HG02763 (cell line): ENCODE results near the gene C5orf47.

Source experiments
- ATAC-seq: cut with Tn5 transposase; IDR thresholded peaks from one replicate; pipeline ENCODE4 v1.9.1; 2021; ENCODE audit warnings: mild to moderate bottlenecking, moderate library complexity; ENCODE audit not compliant: unreplicated experiment

The C5orf47 gene

DNA sequence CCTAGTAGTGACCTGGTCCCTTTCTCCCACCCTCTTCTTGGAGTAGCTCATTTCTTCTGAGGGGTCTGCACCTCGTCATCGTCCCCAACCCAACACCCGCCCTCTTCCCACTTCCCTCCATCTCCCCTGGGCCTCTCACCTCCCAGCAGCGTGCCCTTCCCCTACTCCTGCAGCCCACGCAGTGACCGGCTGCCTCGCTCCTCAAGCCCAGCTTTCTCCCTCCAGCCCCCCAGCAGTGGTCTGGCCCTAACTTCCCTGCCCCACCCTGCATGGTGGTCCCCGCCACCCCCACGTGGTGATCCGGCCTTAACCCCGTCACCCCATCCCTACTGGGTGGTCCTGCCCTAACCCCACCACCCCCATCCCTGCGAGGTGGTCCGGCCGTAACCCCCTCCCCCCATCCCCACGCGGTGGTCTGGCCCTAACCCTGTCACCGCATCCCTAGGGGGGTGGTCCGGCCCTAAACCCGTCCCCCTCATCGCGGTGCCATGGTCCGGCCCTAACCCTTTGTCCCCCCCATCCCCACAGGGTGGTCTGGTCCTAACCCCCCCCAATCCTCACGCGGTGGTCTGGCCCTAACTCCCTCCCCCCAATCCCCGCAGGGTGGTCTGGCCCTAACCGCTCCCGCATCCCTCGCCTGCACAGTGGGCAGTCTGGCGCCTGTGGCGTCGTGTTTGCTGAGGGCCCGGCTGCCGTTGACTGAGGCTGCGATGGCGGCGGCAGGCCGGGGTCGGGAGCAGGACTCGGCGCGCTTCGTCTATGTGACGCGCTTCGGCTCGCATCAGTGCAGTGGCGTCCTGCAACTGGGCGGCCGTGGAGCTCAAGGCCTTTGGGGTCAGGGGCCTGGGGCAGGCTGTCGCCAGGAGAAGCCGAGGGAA is at the start of gene C5orf47:
Gene C5orf47, plus strand, starts transcription at position 617 of the 878 bp plus-strand sequence. Its CDS starts 94 bp downstream, at position 711.
- no peak for ATAC-seq

GRCh38 chr5:173940269-173940668 is 48.7 kb upstream of the C5orf47 start:
- ATAC-seq: no peak

- ATAC-seq: no peak
These were observed 47.9 kb upstream of the C5orf47 start for GRCh38 chr5:173941102-173941501.

- ATAC-seq: no peak
These were observed 47.1 kb upstream of the C5orf47 start for GRCh38 chr5:173941758-173942401.

- no peak for ATAC-seq
These were observed 44.5 kb upstream of the C5orf47 start for GRCh38 chr5:173944511-173944910.

DNA sequence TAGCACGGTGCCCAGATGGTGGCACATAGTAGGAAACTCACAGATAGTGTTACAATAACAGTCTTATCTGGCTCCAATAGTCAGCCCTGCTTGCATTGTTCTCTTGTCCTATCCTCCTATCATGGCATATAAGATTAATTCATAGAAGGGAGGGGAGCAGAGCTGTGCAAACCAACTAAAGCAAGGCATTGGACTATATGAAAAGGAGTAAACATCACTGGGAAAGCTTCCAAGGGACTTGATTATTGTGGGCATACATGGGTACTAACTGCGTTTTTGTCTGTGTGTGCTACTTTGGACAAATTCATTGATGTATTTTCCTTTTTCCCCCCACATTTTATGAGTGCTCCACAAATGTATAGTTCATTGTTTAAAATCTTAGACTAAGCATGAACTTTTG is 43.8 kb upstream of the C5orf47 start:
- no peak for ATAC-seq

- ATAC-seq: no peak
These were observed 42.6 kb upstream of the C5orf47 start for GRCh38 chr5:173946323-173946722.

GRCh38 chr5:173950829-173951228 is 38.1 kb upstream of the C5orf47 start:
- no peak for ATAC-seq

DNA sequence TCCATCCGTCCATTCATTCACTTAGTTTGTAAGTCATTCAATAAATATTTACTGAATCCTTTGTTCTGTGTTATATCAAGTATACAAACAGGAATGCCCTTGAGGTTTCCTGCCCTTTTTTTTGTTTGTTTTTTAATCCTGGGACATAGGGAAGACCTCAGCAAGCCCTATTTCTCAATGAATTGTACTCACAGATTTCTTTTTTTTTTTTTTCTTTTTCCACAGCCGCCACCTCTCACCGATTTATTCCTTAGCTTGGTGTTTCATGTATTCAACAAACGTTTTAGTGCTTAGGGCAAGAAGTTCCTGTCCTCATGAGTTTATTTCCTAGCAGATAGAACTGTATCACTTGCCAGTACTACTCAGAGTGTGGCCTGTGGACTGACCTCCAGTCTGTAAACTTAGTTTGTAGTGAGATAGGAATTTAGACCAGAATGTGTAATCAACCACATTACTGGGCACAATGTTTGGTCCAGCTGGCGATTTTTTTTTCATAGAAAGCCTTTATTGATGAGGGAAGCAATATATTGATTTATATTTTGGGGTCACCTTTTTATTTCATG is 35.4 kb upstream of the C5orf47 start:
- no peak for ATAC-seq

DNA sequence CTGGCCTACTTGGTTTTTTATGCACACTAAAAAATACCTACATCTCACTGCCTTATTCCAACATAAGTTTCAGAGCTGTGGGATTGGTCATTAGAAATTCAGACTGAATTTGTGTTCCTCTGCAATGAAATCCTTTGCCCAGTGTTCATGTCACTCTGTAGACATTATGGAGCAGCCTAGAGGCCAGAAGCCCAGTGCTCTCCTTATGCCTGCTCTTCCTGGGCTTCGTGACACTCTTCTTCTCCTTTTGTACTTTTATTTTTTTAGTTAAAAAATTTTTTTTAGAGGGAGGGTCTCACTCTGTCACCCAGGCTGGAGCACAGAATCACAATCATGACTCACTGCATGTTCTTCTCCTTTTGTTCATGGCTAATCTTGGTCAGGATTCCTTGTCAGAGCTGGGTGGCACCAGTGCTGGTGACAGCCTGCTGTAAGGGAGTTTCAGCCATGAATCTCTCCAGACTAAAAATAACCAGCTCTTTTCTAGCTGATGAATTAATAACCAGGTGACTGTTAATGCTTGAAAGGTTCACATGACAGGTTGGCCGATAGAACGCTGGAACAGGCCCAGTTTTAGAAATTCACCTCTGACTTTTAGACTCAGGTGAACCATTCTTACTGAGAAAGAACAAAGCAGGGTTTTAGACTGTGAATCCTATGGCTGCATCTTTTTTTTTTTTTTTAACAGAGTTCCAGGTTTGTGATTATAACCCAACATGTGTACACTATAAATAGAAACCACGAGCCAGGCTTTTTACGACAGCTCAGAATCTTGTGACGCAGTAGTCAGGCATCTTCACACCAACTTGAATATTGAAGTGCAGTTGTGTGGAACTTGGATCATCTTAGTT is 34.1 kb upstream of the C5orf47 start:
- ATAC-seq: no peak

DNA sequence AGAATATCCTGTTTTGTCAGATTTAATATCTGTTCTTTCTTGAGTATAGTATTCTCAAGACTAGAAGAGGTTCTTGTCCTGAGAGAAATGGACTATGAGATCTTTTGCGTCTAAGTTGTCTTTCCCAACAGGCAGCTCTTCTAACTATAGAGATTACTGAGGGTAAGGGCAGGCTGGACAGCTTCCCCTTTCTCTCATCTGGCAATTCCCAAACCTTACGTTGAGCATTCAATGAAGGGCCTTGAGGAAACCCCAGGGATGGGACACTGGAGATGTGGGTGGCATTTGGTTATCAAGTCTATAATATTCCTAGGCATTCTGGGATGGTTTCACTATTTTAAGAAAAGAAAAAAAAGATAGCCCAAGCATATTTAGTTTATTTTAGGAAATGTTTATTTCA is 28.0 kb upstream of the C5orf47 start:
- no peak for ATAC-seq

DNA sequence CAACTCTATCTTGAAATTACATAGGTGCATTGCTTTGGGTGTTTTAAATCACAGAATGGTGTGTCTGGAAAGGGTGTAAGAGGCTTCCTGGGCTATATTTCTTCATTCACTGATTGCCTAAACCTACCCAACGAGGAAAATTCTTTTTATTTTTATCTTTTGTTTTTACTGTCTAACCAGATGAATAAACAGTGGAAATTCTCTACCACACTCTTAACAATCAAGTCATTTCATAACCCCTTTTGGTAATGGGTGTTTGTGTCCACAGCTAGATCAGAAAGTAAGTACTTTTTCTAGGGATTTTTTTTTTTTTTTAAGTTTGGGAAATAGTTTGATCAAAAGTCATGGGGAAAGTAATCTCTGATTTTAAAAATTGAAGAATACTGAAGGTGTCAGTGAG is 27.6 kb upstream of the C5orf47 start:
- ATAC-seq: no peak

DNA sequence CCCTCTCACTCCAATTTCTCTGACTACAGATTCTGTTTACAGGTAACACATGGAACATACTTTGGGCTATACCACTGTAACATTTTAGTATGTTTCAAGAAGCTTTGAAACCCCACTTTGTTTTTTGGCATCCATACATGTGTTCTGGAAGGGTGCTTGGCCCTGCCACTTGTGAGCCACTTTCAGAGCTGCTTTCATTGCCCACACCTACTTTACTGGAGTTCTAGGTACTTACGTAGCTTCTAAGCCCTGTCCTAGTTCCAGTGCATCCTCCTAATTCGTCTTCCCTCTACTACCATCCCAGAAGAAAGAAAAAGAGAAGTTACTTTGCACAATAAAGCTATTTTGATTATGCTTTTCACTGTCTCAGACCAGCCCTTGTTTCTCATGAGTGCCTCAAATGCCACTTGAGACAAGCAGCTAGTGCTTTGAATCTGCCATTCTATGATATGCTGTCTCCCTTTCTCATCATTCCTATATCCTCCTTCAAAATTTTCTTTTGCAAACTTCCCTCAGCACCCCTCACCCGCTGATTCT is 26.5 kb upstream of the C5orf47 start:
- ATAC-seq: no peak

DNA sequence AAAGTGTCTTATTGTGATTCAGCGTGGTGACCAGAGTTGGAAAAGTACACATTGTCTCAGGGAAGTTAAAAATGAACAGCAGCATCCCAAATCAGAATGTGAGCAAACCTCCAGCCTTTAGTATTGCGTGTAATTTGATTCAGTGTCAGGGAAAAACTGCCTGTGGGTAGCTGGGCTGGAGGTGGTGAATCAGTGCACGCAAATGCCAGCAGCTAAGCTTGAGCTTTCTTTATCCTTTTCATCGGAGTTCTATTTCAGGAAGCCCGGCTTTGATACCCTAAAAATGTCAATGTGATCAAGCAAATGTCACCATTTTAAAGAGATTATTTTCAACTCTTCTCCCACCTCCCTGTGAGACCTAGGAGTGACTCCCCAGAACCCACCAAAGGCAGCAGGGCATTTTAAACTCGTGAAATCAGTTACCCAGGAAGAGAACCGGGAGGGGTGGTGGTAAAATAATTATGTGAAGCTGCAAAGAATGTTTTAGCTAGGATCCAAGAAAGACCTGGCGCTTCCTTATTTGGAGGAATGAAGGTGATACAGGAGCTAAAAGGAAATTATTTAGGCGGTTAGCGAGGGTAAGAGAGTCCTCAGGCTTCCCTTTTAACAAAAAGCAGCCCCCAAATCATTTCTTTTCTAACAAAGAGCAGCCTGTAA is 25.7 kb upstream of the C5orf47 start:
- no peak for ATAC-seq

DNA sequence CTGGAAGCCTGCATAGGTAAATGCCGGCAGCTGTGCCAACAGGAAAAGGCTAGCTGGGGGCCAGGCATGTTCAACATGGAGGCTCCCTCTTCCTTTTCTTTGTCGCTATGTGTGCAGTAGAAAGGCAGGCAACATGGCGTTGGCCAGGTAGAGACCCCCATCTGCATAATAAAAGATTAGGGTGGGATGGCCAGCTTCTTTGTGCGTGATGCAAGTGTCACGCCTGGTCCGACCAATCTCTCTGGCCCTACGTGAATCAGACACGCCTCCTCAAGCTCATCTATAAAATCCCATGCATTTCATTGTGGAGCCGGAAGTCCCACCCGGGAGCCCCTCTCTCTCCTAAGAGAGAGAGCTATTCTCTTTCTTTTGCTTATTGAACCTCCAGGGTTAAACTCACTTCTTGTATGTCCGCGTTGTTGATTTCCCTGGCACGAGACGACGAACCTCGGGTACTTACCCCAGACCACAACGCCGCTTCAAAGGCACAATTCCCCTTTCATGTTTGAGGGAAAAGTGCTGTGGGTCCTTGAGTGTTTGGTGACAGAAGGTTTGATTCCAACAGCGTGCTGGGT is 25.0 kb upstream of the C5orf47 start:
- no peak for ATAC-seq

- ATAC-seq: no peak
These were observed 24.5 kb upstream of the C5orf47 start for GRCh38 chr5:173964506-173964905.

- ATAC-seq: no peak
These were observed 21.7 kb upstream of the C5orf47 start for GRCh38 chr5:173967241-173967640.

- no peak for ATAC-seq
These were observed 20.7 kb upstream of the C5orf47 start for GRCh38 chr5:173968154-173968797.
